GM12865 (cell line): ENCODE measurements around the gene ADTRP.
A peak's percentile ranks its signal among the peaks of the same experiment; 100 is the strongest.
"Not testable (repeated sequence)": the region's sequence is repeated elsewhere in the genome, so short reads cannot be mapped to it uniquely, and the experiment has no call there.

ENCODE experiments used
- DNase-seq: peaks from one replicate; pipeline ENCODE4 v3.0.0; 2010; ENCODE audit warnings: low read depth
- H3K4me3 ChIP-seq: 2 replicates; pipeline ENCODE4 v1.5.1; 2011; ENCODE audit warnings: mild to moderate bottlenecking, low read depth, low read length, control low read depth
- CTCF ChIP-seq: IDR thresholded peaks from 2 replicates; pipeline ENCODE4 v1.5.1; 2011; ENCODE audit warnings: low read length, control low read depth, low read depth, inconsistent platforms; ENCODE audit not compliant: insufficient read depth; ENCODE audit errors: missing control alignments

The ADTRP gene

DNA sequence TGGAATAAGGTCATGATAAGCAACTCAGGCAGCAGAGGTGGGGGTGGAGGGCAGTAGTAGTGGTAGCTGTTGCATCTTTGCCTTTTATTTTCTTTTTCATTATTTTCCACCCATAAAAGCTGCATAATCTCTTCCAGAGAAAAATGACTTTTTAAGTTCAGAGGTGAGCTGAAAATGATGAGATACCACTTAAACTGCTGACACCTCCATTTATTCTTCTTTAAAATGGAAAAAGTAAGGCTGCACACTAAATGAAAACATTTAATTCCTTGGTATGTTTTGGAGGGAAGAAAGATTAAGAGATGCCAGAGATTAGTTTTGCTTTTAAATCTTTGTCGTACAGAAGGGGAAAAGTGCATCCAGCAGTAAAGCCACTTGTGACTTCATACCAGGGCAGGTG is 97.2 kb downstream of the ADTRP start:
- no peak for TF ChIP-seq CTCF

GRCh38 chr6:11680479-11680878 is 98.1 kb downstream of the ADTRP start:
- H3K4me3 ChIP-seq, DNase-seq: not testable (repeated sequence)

More for the DNA sequence above, 97.2 kb downstream of the ADTRP start:
- no peak overlapping the region for H3K4me3 ChIP-seq
- no peak for DNase-seq

GRCh38 chr6:11679099-11679498 is 99.5 kb downstream of the ADTRP start:
- TF ChIP-seq CTCF, result no peak
- DNase-seq, result no peak
- no peak overlapping the region for H3K4me3 ChIP-seq

DNA sequence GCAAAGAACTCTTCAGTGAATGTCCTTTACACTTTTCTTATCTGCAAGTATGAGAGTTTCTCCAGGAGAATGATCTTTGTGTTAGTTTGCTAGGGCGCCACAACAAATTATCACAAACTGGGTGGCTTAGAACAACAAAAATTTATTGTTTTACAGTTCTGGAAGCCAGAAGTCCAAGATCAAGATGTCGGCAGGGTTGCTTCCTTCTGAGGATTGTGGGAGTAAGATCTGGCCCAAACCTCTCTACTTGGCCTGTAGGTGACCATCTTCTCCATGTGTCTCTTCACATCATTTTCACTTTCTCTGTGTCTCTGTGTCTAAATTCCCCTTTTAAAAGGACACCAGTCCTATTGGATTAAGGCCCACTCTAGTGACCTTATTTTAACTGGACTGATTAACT is 103.0 kb downstream of the ADTRP start:
- TF ChIP-seq CTCF, result peak; percentile 22
- H3K4me3 ChIP-seq, result no peak overlapping the region
- DNase-seq, result peak; percentile 44

DNA sequence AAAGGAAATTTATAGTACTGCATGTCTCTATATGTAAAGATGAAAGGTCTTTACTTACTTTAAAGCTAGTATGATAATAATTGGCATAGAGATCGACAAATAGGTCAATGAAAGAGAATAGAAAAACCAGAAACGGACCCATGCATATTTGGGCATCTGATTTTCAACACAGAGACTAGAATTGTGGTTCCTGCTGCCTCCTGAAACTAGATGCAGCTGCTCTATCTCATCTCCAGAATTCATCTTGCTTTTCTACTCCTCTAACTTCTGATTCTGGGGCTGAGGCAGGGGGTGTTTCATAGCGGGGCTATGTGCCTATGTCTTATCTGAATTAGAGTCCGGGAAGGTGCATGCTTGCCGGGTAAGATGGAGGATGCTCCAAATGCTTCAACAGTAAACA is 105.9 kb downstream of the ADTRP start:
- no peak for DNase-seq
- no peak for TF ChIP-seq CTCF
- no peak overlapping the region for H3K4me3 ChIP-seq

- TF ChIP-seq CTCF, result no peak
- H3K4me3 ChIP-seq, result no peak overlapping the region
- no peak for DNase-seq
These were observed 106.3 kb downstream of the ADTRP start for GRCh38 chr6:11672256-11672655.

- no peak for DNase-seq
- H3K4me3 ChIP-seq, result no peak overlapping the region
- no peak for TF ChIP-seq CTCF
These were observed 108.9 kb downstream of the ADTRP start for GRCh38 chr6:11669696-11670095.
